IMR-90 (cell line): ENCODE results near the gene RAD51B.

Experiments
- FOS ChIP-seq: fragments of 150-350 bp; IDR thresholded peaks from 2 replicates; pipeline ENCODE4 v1.6.1; 2016; ENCODE audit warnings: low read depth, low read length
- MAFK ChIP-seq: IDR thresholded peaks from 2 replicates; pipeline ENCODE4 v1.6.1; 2012; ENCODE audit warnings: low read depth, low read length, improper control_type of control experiment
- MXI1 ChIP-seq: IDR thresholded peaks from 2 replicates; pipeline ENCODE4 v1.6.1; 2012; ENCODE audit warnings: low read depth, mild to moderate bottlenecking, low read length, moderate library complexity, borderline replicate concordance
- POLR2A ChIP-seq: IDR thresholded peaks from 2 replicates; pipeline ENCODE4 v1.6.1; 2012; ENCODE audit warnings: mild to moderate bottlenecking, low read depth, low read length
- RCOR1 ChIP-seq: IDR thresholded peaks from 2 replicates; pipeline ENCODE4 v1.6.1; 2012; ENCODE audit warnings: mild to moderate bottlenecking, low read length, improper control_type of control experiment; ENCODE audit not compliant: insufficient replicate concordance
- RFX5 ChIP-seq: IDR thresholded peaks from 2 replicates; pipeline ENCODE4 v1.8.0; 2012; ENCODE audit warnings: low read depth, mild to moderate bottlenecking, low read length, moderate library complexity
- SMC3 ChIP-seq: fragments of 150-350 bp; IDR thresholded peaks from 2 replicates; pipeline ENCODE4 v1.6.1; 2016; ENCODE audit warnings: low read depth, mild to moderate bottlenecking, antibody characterized with exemption, low read length, moderate library complexity
- TF ChIP-seq, protein P1 (sequence below): conservative IDR thresholded peaks from 2 replicates; pipeline ENCODE4 v1.5.1; 2012; ENCODE audit warnings: mild to moderate bottlenecking, low read depth, low read length, improper control_type of control experiment
- TF ChIP-seq, protein P2 (sequence below): fragments of 150-350 bp; IDR thresholded peaks from 2 replicates; pipeline ENCODE4 v1.6.1; 2017; ENCODE audit warnings: mild to moderate bottlenecking, antibody characterized with exemption, low read length, low read depth

DNA sequence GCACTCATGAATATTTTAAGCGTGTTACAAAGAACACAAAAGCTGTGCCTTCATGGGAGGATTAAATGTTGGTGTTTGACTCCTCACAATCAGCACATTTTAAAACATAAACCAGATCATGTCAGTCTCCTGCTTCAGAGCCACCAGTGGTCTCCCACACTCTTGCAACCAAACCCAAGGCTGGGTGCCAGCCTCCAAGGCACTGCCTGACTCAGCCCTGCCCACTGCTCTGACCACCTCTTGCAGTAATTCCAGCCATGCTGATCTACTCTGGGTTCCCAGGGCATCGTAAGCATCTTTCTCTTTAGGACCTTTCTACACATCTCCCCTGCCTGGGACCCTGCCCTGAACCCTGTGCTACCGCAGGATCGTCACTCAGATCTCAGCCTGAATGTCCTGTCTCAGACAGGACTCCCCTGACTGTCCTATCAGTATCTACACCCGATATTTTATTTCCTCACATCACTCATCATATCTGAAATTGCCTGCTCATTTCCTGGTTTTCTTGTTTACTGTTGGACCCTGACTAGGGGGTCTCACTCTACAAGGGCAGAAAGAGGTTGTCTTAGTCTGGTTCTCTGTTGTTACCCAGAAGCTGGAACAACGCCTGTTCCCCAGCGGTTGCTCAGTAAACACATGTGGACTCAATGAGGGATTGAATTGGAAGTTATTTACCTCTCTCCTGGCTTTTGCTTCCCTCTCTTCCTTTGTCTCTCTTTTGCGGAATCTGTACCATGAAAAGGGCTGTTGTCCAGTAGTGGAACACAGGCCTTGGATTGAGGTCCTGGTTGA lies 449.8 kb downstream of the RAD51B start:
- TF ChIP-seq, protein P1, sequence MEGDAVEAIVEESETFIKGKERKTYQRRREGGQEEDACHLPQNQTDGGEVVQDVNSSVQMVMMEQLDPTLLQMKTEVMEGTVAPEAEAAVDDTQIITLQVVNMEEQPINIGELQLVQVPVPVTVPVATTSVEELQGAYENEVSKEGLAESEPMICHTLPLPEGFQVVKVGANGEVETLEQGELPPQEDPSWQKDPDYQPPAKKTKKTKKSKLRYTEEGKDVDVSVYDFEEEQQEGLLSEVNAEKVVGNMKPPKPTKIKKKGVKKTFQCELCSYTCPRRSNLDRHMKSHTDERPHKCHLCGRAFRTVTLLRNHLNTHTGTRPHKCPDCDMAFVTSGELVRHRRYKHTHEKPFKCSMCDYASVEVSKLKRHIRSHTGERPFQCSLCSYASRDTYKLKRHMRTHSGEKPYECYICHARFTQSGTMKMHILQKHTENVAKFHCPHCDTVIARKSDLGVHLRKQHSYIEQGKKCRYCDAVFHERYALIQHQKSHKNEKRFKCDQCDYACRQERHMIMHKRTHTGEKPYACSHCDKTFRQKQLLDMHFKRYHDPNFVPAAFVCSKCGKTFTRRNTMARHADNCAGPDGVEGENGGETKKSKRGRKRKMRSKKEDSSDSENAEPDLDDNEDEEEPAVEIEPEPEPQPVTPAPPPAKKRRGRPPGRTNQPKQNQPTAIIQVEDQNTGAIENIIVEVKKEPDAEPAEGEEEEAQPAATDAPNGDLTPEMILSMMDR: no peak
- TF ChIP-seq POLR2A (no peak), RCOR1 (no peak), MXI1 (no peak), MAFK (no peak), SMC3 (no peak), FOS (no peak), RFX5 (no peak)
- TF ChIP-seq, protein P2, sequence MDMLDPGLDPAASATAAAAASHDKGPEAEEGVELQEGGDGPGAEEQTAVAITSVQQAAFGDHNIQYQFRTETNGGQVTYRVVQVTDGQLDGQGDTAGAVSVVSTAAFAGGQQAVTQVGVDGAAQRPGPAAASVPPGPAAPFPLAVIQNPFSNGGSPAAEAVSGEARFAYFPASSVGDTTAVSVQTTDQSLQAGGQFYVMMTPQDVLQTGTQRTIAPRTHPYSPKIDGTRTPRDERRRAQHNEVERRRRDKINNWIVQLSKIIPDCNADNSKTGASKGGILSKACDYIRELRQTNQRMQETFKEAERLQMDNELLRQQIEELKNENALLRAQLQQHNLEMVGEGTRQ: no peak
